NCI-H2196 (cell line): Measurements from ENCODE around the gene OMA1.
"Not testable (repeated sequence)": the region's sequence is repeated elsewhere in the genome, so short reads cannot be mapped to it uniquely, and the experiment has no call there.

Experiments
- DNase-seq: peaks from one replicate; lab custom pipeline; 2025; ENCODE audit not compliant: unreplicated experiment; lab: John Stamatoyannopoulos, UW

OMA1 gene

GRCh38 chr1:58528518-58528917 lies 18.0 kb downstream of the OMA1 start:
- DNase-seq, result no peak

- no peak for DNase-seq
Measured at GRCh38 chr1:58524353-58524945, 22.1 kb downstream of the OMA1 start.

GRCh38 chr1:58515794-58516401 lies 30.6 kb downstream of the OMA1 start:
- peak; percentile 72 for DNase-seq

DNA sequence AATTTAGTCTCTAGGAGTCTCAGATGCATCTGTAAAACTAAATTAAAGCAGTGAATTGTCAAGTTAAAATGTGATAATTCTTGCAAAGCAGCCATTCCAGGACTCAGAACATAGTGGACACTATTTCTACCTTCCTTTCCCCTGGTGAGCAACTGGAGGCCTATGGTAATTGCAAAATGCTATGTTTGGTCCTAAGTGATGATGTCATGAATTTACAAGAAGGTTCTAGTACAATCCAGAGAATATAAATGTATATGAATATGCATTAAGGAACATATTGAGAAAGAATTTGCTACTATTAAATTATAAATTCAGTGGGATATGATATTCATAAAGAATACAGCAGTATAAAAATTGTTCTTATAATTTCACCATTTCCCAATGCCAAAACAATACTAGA lies 32.6 kb downstream of the OMA1 start:
- no peak for DNase-seq

DNA sequence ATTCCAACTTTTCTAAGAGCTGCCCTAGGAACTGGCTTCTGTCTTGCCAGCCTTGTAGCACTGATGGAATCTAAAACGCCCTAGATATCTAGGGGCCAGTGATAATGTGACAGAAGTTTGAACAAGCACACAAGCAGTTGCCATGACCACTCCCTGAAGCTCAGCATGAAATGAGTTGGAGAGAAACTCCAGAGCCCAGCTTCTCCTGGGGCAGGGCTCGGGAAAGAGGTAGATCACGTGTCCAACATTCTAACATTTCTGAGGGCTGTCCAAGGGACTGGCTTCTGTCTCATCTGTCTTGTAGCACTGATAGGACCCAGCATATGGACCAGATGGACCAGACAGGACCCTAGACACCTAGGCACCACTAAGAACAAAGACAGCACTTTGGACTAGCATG lies 37.9 kb downstream of the OMA1 start:
- no peak for DNase-seq

- no peak for DNase-seq
Measured at GRCh38 chr1:58505286-58505685, 41.2 kb downstream of the OMA1 start.

GRCh38 chr1:58502519-58502918 lies 44.0 kb downstream of the OMA1 start:
- no peak for DNase-seq

DNA sequence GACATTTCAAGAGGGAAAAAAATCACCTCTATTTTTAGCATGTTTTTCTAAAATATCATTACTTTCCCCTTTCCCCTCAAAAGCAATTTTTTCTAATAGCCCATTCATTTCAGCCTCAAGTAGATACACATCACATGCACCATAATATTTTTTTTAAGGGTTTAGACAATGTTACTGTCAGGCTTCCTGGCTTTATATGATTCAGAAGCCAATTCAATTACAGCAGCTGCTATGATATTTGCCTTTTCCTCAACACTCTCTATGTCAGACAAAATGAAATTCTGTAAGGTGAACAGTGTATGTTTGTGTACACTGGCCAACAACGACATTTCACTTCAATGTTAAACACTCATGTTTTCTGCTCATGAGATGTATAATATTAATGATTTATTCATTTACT lies 46.5 kb downstream of the OMA1 start:
- DNase-seq, result peak; percentile 25

DNA sequence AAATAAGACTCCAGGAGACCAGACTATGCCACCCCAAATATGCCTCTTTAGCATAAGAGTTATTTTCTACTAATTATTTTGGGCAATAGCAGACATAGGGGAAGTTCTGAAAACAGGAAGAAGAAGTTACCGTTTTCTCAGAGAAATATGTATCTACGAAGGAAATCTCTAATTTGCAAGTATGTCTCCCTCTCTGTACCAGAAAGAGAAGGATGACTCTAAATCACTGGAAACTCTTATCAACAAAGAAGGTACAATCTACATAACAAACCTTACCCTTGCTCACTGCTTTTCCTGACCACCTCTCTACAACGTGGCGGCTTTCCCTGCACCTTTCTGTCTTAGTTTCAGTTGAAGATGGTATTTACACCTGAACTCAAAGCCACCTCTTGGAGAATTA lies 49.0 kb downstream of the OMA1 start:
- DNase-seq, result no peak

DNA sequence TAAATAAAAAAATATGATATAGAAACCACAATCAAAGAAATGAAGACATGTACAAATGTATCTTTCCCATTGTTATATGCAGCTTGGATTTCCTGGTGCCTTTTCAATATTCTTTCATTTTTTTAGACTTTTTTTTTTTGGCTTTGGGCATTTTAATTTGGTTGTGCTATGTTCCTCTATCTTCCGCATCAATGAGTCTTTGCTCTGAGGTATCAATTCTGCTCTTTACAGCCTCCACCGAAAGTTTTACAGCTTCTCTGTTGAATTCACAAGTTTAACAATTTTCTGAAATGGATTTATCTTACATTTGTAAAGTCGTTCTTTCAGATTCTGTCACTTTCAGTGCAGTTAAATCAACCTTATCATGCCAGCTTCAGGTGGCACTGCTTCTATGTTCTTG lies 50.5 kb downstream of the OMA1 start:
- no peak for DNase-seq

DNA sequence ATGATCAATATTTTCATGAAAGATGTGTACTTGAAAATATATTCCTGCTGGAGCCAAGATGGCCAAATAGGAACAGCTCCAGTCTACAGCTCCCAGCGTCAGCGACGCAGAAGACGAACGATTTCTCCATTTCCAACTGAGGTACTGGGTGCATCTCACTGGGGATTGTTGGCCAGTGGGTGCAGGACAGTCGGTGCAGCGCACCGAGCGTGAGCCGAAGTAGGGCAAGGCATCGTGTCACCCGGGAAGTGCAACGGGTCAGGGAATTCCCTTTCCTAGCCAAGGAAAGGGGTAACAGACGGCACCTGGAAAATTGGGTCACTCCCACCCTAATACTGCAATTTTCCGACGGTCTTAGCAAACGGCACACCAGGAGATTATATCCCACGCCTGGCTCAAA lies 57.6 kb downstream of the OMA1 start:
- not testable (repeated sequence) for DNase-seq

GRCh38 chr1:58487002-58487401 lies 59.5 kb downstream of the OMA1 start:
- no peak for DNase-seq

GRCh38 chr1:58481962-58482361 lies 64.6 kb downstream of the OMA1 start:
- DNase-seq, result no peak

DNA sequence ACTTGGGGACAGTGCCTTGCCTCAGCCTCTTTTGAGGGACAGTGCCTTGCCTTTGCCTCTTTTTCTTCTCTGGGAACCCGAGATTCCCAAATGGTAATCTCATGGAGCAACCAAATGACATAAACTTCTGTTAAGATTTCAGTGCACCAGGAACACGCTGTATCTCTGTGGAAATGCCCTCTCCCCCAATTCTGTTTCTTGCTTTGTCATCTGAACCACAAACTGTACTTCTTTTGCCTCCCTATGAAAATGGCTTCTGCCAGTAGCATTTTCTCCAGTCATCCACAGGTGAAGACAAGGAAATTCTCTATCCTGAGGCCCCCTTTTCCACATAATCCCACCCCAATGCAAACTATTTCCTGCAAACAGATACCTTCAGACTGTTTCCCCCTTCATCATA lies 66.3 kb downstream of the OMA1 start:
- DNase-seq, result no peak

- no peak for DNase-seq
Measured at GRCh38 chr1:58477390-58477789, 69.1 kb downstream of the OMA1 start.

GRCh38 chr1:58476179-58476578 lies 70.3 kb downstream of the OMA1 start:
- DNase-seq, result no peak

- DNase-seq, result no peak
Measured at GRCh38 chr1:58469476-58469875, 77.0 kb downstream of the OMA1 start.

GRCh38 chr1:58469016-58469415 lies 77.5 kb downstream of the OMA1 start:
- DNase-seq, result no peak

DNA sequence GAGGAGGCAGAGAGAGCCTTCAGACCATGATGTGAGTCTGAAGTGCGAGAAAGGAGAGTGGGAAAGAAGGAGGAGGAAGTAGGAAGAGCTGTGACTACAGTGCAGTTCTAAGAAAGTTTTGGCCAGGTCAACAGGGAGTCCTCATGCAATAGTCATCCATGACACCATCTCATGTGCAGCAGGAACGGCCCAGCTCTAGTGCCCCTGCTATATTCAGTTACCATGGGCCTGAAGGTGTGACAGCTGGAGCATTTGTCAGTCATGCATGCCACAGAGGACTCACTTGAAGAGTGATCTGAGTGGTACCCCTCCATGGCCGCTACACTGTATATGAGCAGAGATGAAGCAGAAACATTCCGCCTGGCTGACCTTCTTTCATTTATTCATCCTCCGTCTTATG lies 77.9 kb downstream of the OMA1 start:
- no peak for DNase-seq

GRCh38 chr1:58466630-58467241 lies 79.8 kb downstream of the OMA1 start:
- no peak for DNase-seq

- DNase-seq, result no peak
Measured at GRCh38 chr1:58465825-58466629, 80.5 kb downstream of the OMA1 start.

GRCh38 chr1:58465176-58465575 lies 81.3 kb downstream of the OMA1 start:
- DNase-seq, result no peak
